ENCODE results near the gene GXYLT2. TPM values are rescaled to one million over a fixed set of nuclear protein-coding genes. Genes with fewer than 3 reads are reported as not detected.

GXYLT2 gene
- polyA plus RNA-seq, 3 donors: 0.04 TPM; not detected in 2

GRCh38 chr3:72912532-72912931 lies 24.7 kb downstream of the GXYLT2 start:
- peaks cover 0 to 5% (median 0%) of the 10 kb centered on the region in 7 donors for H3K9me3 Mint-ChIP-seq
- H3K4me3 ChIP-seq (replicated peaks in 1 of 3; ENCODE audit: low read depth in 2 of 3, low read length in 3 of 3): no peak overlapping the region
- no peaks in the 10 kb centered on the region for H3K36me3 Mint-ChIP-seq
- no peaks in the 10 kb centered on the region for H4K20me1 ChIP-seq (ENCODE audit: insufficient read depth, low read length)
- no peak for TF ChIP-seq CTCF (IDR thresholded peaks at IDR 0.05)
- no peak overlapping the region for H3K27ac Mint-ChIP-seq
- no peaks in the 10 kb centered on the region for H3K9me3 ChIP-seq (replicated peaks in 1 of 2; ENCODE audit: control insufficient read depth in 1 of 2, insufficient read depth in 1 of 2, low read length in 2 of 2)
- H3K4me3 Mint-ChIP-seq: no peak overlapping the region
- intact Hi-C loops (cut with micrococcal nuclease): no loop called here
- no peak for DNase-seq
- H3K27me3 Mint-ChIP-seq (ENCODE audit: low read depth in 3 of 3): no peaks in the 10 kb centered on the region
- H3K79me2 ChIP-seq (ENCODE audit: insufficient read depth, low read length): no peaks in the 10 kb centered on the region
- no peaks in the 10 kb centered on the region for H3K4me1 Mint-ChIP-seq
- H3K4me1 ChIP-seq (ENCODE audit: control insufficient read depth in 1 of 2, insufficient read depth in 2 of 2, low read length in 2 of 2): no peaks in the 10 kb centered on the region
- no peak overlapping the region for H3K9ac ChIP-seq (ENCODE audit: insufficient read depth, low read length, poor library complexity, severe bottlenecking)
- no peak overlapping the region for H3K4me2 ChIP-seq (replicated peaks; ENCODE audit: extremely low read depth, low read length, poor library complexity, severe bottlenecking)
- WGBS (ENCODE audit: insufficient coverage): 90% methylated on average over 2 of the region's 2 CpGs
- no peaks in the 10 kb centered on the region for H3K36me3 ChIP-seq (replicated peaks in 1 of 2; ENCODE audit: control insufficient read depth in 1 of 2, insufficient read depth in 2 of 2, low read length in 2 of 2)
- H3K27ac ChIP-seq (ENCODE audit: low read depth in 1 of 2, low read length in 2 of 2): no peak overlapping the region
- H3K27me3 ChIP-seq (ENCODE audit: control insufficient read depth in 2 of 2, insufficient read depth in 2 of 2, low read length in 2 of 2): no peaks in the 10 kb centered on the region
- H2AFZ ChIP-seq (ENCODE audit: insufficient read depth, low read depth, low read length, poor library complexity, severe bottlenecking): no peak overlapping the region

- H3K36me3 Mint-ChIP-seq: no peaks in the 10 kb centered on the region
- H3K4me3 ChIP-seq (replicated peaks in 1 of 3; ENCODE audit: low read depth in 2 of 3, low read length in 3 of 3): no peak overlapping the region
- no peaks in the 10 kb centered on the region for H3K9me3 ChIP-seq (replicated peaks in 1 of 2; ENCODE audit: control insufficient read depth in 1 of 2, insufficient read depth in 1 of 2, low read length in 2 of 2)
These were observed 26.5 kb downstream of the GXYLT2 start for GRCh38 chr3:72914383-72914782.

More at GRCh38 chr3:72914383-72914782, 26.5 kb downstream of the GXYLT2 start:
- H3K9me3 Mint-ChIP-seq: peaks cover 0 to 3% (median 0%) of the 10 kb centered on the region in 7 donors
- Histone ChIP-seq H3K9ac (ENCODE audit: insufficient read depth, low read length, poor library complexity, severe bottlenecking) (no peak overlapping the region), H3K36me3 (replicated peaks in 1 of 2; ENCODE audit: control insufficient read depth in 1 of 2, insufficient read depth in 2 of 2, low read length in 2 of 2) (no peaks in the 10 kb centered on the region), H3K79me2 (ENCODE audit: insufficient read depth, low read length) (no peaks in the 10 kb centered on the region), H3K4me1 (ENCODE audit: control insufficient read depth in 1 of 2, insufficient read depth in 2 of 2, low read length in 2 of 2) (no peaks in the 10 kb centered on the region), H3K27me3 (ENCODE audit: control insufficient read depth in 2 of 2, insufficient read depth in 2 of 2, low read length in 2 of 2) (no peaks in the 10 kb centered on the region), H3K27ac (ENCODE audit: low read depth in 1 of 2, low read length in 2 of 2) (no peak overlapping the region), H4K20me1 (ENCODE audit: insufficient read depth, low read length) (no peaks in the 10 kb centered on the region), H3K4me2 (replicated peaks; ENCODE audit: extremely low read depth, low read length, poor library complexity, severe bottlenecking) (no peak overlapping the region), H2AFZ (ENCODE audit: insufficient read depth, low read depth, low read length, poor library complexity, severe bottlenecking) (no peak overlapping the region)
- intact Hi-C loops (cut with micrococcal nuclease): no loop called here
- H3K27me3 Mint-ChIP-seq (ENCODE audit: low read depth in 3 of 3): no peaks in the 10 kb centered on the region
- H3K27ac Mint-ChIP-seq: no peak overlapping the region
- no peak overlapping the region for H3K4me3 Mint-ChIP-seq
- H3K4me1 Mint-ChIP-seq: no peaks in the 10 kb centered on the region
- 92% methylated on average over 7 of the region's 14 CpGs for WGBS (ENCODE audit: insufficient coverage)
- no peak for DNase-seq
- no peak for TF ChIP-seq CTCF (IDR thresholded peaks at IDR 0.05)

All from CD14-positive monocyte (primary cell).